K562 (cell line): Measurements from ENCODE around the gene TRIM31. TPM values are rescaled to one million over a fixed set of nuclear protein-coding genes. Genes with fewer than 3 reads are reported as not detected.

ENCODE experiments used
- ATAC-seq: fragments of 200-7000 bp; cut with Tn5 transposase; 3 replicates; pipeline ENCODE4 v1.9.1; 2020; ENCODE audit warnings: moderate library complexity
- BruUV-seq: library from RNA; stranded (reverse); fragments of 400-500 nt; replicated peaks from 2 replicates; lab custom pipeline; 2021; lab: Mats Ljungman, UMichigan
- CTCF ChIA-PET: fragments of 300-600 bp; formaldehyde crosslinking; extraction: SDS; loops from one replicate; lab custom pipeline; 2021; ENCODE audit warnings: low intra/inter-chr PET ratio; lab: Yijun Ruan, JAX
- POLR2A ChIA-PET: fragments of 300-600, 350-650 bp; sonication (Branson Sonifier 250); formaldehyde crosslinking; extraction: SDS; loops from one replicate; lab custom pipeline; 2021; ENCODE audit warnings: antibody characterized with exemption, inconsistent platforms; lab: Yijun Ruan, JAX
- DNase-seq, 4 experiments: peaks; one replicate each; pipeline versions ENCODE4 v3.0.0 to v3.0.0-alpha.2; 2011 to 2018; ENCODE audit warnings: low spot score in 3 of 4, mixed read lengths in 3 of 4; ENCODE audit errors: extremely low read depth in 1 of 4
- FAIRE-seq: peaks from 2 replicates; lab custom pipeline; 2011; peaks lifted over from hg19 to GRCh38; lab: Jason Lieb, UNC
- H2AFZ ChIP-seq: 2 replicates; pipeline ENCODE4 v1.6.0; 2011; ENCODE audit warnings: low read depth, low read length, control low read depth, inconsistent platforms
- H3K27ac ChIP-seq: fragments of 200-600 bp; 3 replicates; pipeline ENCODE4 v1.8.0; 2011; ENCODE audit warnings: low read depth, mild to moderate bottlenecking, control low read depth, inconsistent platforms, low read length, moderate library complexity, mixed read lengths; ENCODE audit errors: extremely low read depth
- H3K27me3 ChIP-seq, 2 experiments: fragments of 300-600 bp in 1 of 2; 2 replicates in 1 of 2; 3 replicates in 1 of 2; pipeline versions ENCODE4 v1.6.0 to v1.8.0; 2011; ENCODE audit warnings: inconsistent platforms in 2 of 2, low read length in 2 of 2, mild to moderate bottlenecking in 1 of 2, mixed read lengths in 1 of 2, moderate library complexity in 1 of 2; ENCODE audit not compliant: control insufficient read depth in 2 of 2, insufficient read depth in 2 of 2
- H3K36me3 ChIP-seq: fragments of 300-600 bp; 3 replicates; pipeline ENCODE4 v1.8.0; 2011; ENCODE audit warnings: mild to moderate bottlenecking, low read length, inconsistent platforms; ENCODE audit not compliant: control insufficient read depth, insufficient read depth
- H3K4me1 ChIP-seq, 2 experiments: fragments of 200-600 bp in 1 of 2; replicated peaks in 1 of 2; 2 replicates in 1 of 2; 3 replicates in 1 of 2; pipeline versions ENCODE4 v1.5.1 to v1.8.0; 2011; ENCODE audit warnings: inconsistent platforms in 2 of 2, low read length in 2 of 2, mild to moderate bottlenecking in 1 of 2, mixed read lengths in 1 of 2, moderate library complexity in 1 of 2; ENCODE audit not compliant: control insufficient read depth in 2 of 2, insufficient read depth in 2 of 2
- H3K4me2 ChIP-seq: 2 replicates; pipeline ENCODE4 v1.6.1; 2011; ENCODE audit warnings: low read length, control low read depth, inconsistent platforms, mixed read lengths; ENCODE audit not compliant: insufficient read depth
- H3K4me3 ChIP-seq: fragments of 200-600 bp; sonication (generic), shearing (Covaris generic); 2 replicates; pipeline ENCODE4 v1.5.1; 2016; ENCODE audit warnings: control low read depth, inconsistent platforms
- H3K79me2 ChIP-seq: fragments of 200-600 bp; 3 replicates; pipeline ENCODE4 v1.8.0; 2011; ENCODE audit warnings: low read length, inconsistent platforms; ENCODE audit not compliant: control insufficient read depth, insufficient read depth
- H3K9ac ChIP-seq, 2 experiments: 2 replicates each; pipeline versions ENCODE4 v1.6.0 to v1.6.1; 2011; ENCODE audit warnings: low read depth in 2 of 2, low read length in 2 of 2, control low read depth in 1 of 2, inconsistent platforms in 1 of 2, mild to moderate bottlenecking in 1 of 2, mixed read lengths in 1 of 2; ENCODE audit not compliant: insufficient read depth in 1 of 2
- H3K9me1 ChIP-seq: one replicate; pipeline ENCODE4 v1.6.0; 2011; ENCODE audit warnings: inconsistent platforms, mild to moderate bottlenecking, low read length, moderate library complexity; ENCODE audit not compliant: control insufficient read depth, insufficient read depth
- H3K9me3 ChIP-seq: replicated peaks from 2 replicates; pipeline ENCODE4 v1.5.1; 2011; ENCODE audit warnings: low read depth, low read length, inconsistent platforms; ENCODE audit not compliant: control insufficient read depth, insufficient read depth
- H4K20me1 ChIP-seq: replicated peaks from 2 replicates; pipeline ENCODE4 v1.6.1; 2011; ENCODE audit warnings: low read length, inconsistent platforms, mixed read lengths; ENCODE audit not compliant: control insufficient read depth, insufficient read depth
- DDX20 ChIP-seq: fragments of 450-650 bp; IDR thresholded peaks from 2 replicates; pipeline ENCODE4 v1.6.1; 2016; ENCODE audit warnings: missing genetic modification characterization, low read depth, mild to moderate bottlenecking, missing compliant biosample characterization, moderate library complexity
- ELF1 ChIP-seq: fragments of 200-800 bp; sonication (Bioruptor generic); IDR thresholded peaks from 2 replicates; pipeline ENCODE4 v1.6.1; 2016; ENCODE audit warnings: missing genetic modification characterization, missing compliant biosample characterization
- HDAC2 ChIP-seq: fragments of 450-650 bp; IDR thresholded peaks from 2 replicates; pipeline ENCODE4 v1.6.1; 2016; ENCODE audit warnings: mild to moderate bottlenecking
- HNRNPLL ChIP-seq: fragments of 200-400 bp; formaldehyde crosslinking; IDR thresholded peaks from 2 replicates; pipeline ENCODE4 v1.6.1; 2017; ENCODE audit warnings: low read length, low read depth, mild to moderate bottlenecking; ENCODE audit not compliant: poor library complexity, severe bottlenecking
- NR2F6 ChIP-seq: fragments of 450-650 bp; formaldehyde crosslinking; IDR thresholded peaks from 2 replicates; pipeline ENCODE4 v1.4.0; 2020; ENCODE audit warnings: mild to moderate bottlenecking
- PHB2 ChIP-seq: fragments of 450-650 bp; IDR thresholded peaks from 2 replicates; pipeline ENCODE4 v1.6.1; 2017; ENCODE audit warnings: low read depth
- SRSF1 ChIP-seq: fragments of 200-400 bp; formaldehyde crosslinking; IDR thresholded peaks from 2 replicates; pipeline ENCODE4 v1.6.1; 2017; ENCODE audit warnings: mild to moderate bottlenecking, low read depth, low read length, moderate library complexity
- TCF7 ChIP-seq: sonication (generic); IDR thresholded peaks from 2 replicates; pipeline ENCODE4 v1.6.1; 2016; ENCODE audit warnings: antibody characterized with exemption, borderline replicate concordance
- TEAD1 ChIP-seq, 2 experiments: fragments of 450-650 bp in 1 of 2; sonication (generic) in 1 of 2; formaldehyde crosslinking; IDR thresholded peaks; 2 replicates each; pipeline versions ENCODE4 v1.4.0 to v1.8.0; 2020 to 2022; ENCODE audit warnings: mild to moderate bottlenecking in 2 of 2, missing genetic modification reagents in 1 of 2
- ZBTB8A ChIP-seq: fragments of 450-650 bp; IDR thresholded peaks from 2 replicates; pipeline ENCODE4 v1.6.1; 2018; ENCODE audit warnings: mild to moderate bottlenecking, moderate library complexity; ENCODE audit not compliant: partially characterized antibody
- ZC3H8 ChIP-seq: fragments of 450-650 bp; IDR thresholded peaks from 2 replicates; pipeline ENCODE4 v1.6.1; 2017
- ZNF3 ChIP-seq: fragments of 250-450 bp; sonication (Bioruptor Pico); IDR thresholded peaks from 2 replicates; pipeline ENCODE4 v1.5.0; 2021; ENCODE audit warnings: mild to moderate bottlenecking, moderate library complexity
- ZNF444 ChIP-seq: fragments of 250-450 bp; sonication (Bioruptor Pico); IDR thresholded peaks from 2 replicates; pipeline ENCODE4 v1.4.0; 2020; ENCODE audit warnings: mild to moderate bottlenecking, moderate library complexity
- ZNF57 ChIP-seq: fragments of 450-650 bp; formaldehyde crosslinking; IDR thresholded peaks from 2 replicates; pipeline ENCODE4 v1.4.0; 2020; ENCODE audit warnings: mild to moderate bottlenecking, moderate library complexity
- ZNF668 ChIP-seq: fragments of 250-450 bp; sonication (Bioruptor Pico); IDR thresholded peaks from 2 replicates; pipeline ENCODE4 v1.8.0; 2022; ENCODE audit warnings: mild to moderate bottlenecking, inconsistent platforms
- ZNF717 ChIP-seq: fragments of 250-450 bp; sonication (Bioruptor Pico); IDR thresholded peaks from 2 replicates; pipeline ENCODE4 v1.5.0; 2021
- WGBS: fragments of 100-300 bp; shearing (Covaris generic); methylation state at CpG from one replicate; pipeline ENCODE4 v1.1.6; 2016; ENCODE audit warnings: low coverage, mixed read lengths; ENCODE audit not compliant: insufficient coverage; ENCODE audit errors: missing lambda C conversion rate; 5-methylcytosine and 5-hydroxymethylcytosine counted together
- in situ Hi-C: fragments of 300-500 bp; cut with MboI; formaldehyde crosslinking; loops from 4 replicates; pipeline ENCODE4 v1.15.0; 2018; ENCODE audit warnings: inconsistent platforms, mixed read lengths
- intact Hi-C: fragments of 100-400 bp; cut with micrococcal nuclease; formaldehyde crosslinking; loops from 2 replicates; pipeline ENCODE4 v1.14.2; 2022
- polyA plus RNA-seq, 8 experiments: library from polyadenylated mRNA; depleted of rRNA in 4 of 8; stranded (reverse) in 5 of 8; unstranded in 3 of 8; fragments of >200 nt; fragmentation: Nextera tagmentation in 2 of 8; fragmentation: Illumina TruSeq in 1 of 8; extraction: Ambion mirVana in 2 of 8; extraction: Trizol in 1 of 8; gene quantifications; 2 replicates each; pipeline versions ENCODE4 v1.2.1 to v1.2.3, GENCODE V29; 2011 to 2014; ENCODE audit warnings: inconsistent platforms in 1 of 8, missing spikeins in 1 of 8
- total RNA-seq, 7 experiments: library from RNA; depleted of rRNA in 6 of 7; stranded (reverse); fragments of >200 nt in 6 of 7; fragmentation: Illumina TruSeq in 2 of 7; extraction: Trizol in 2 of 7; gene quantifications; 2 replicates each; pipeline versions ENCODE4 v1.2.1 to v1.2.3, GENCODE V29; 2011 to 2021; ENCODE audit warnings: low replicate concordance in 1 of 7
- TF ChIP-seq, protein P1 (sequence below): IDR thresholded peaks from 2 replicates; pipeline ENCODE4 v1.6.1; 2011; ENCODE audit not compliant: insufficient read length; ENCODE audit errors: extremely low read depth
- TF ChIP-seq, protein P2 (sequence below): fragments of 250-450 bp; sonication (Bioruptor Pico); IDR thresholded peaks from 2 replicates; pipeline ENCODE4 v1.8.0; 2021; ENCODE audit warnings: moderate library complexity, mild to moderate bottlenecking, inconsistent platforms
- TF ChIP-seq, protein P3 (sequence below): sonication (generic); formaldehyde crosslinking; IDR thresholded peaks from 2 replicates; pipeline ENCODE4 v1.4.0; 2020; ENCODE audit warnings: mild to moderate bottlenecking, missing genetic modification reagents

The TRIM31 gene
- total and polyA plus RNA-seq, 9 of the 15 experiments (the other 6 are each of a cell fraction or from before 2014, with no cell fraction given), result not detected

DNA sequence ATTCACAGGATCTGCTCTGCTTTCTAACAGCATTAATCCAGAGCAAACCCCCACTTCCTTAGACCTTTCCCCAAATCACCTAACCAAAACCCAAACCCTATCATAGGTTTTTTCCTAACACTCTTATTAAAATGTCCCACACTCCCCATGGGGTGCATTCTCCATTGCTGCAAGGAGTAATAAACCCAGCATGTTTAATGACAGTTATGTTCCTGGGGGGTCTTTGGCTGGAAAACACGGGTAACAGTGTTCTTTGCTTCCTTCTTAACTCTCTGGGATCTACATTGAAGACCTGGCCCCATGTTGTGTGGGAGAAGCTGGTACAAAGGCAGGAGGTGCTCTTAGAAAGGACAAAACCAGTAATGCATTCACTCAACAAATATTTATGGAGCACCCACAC, 16.1 kb downstream of the TRIM31 start:
- Histone ChIP-seq H3K4me2 (no peak overlapping the region), H3K9ac (no peak overlapping the region), H3K27me3 (peaks cover 20 to 24% of the 10 kb centered on the region in 2 experiments), H3K4me1 (peaks cover 29 to 31% of the 10 kb centered on the region in 2 experiments), H3K36me3 (no peaks in the 10 kb centered on the region), H3K79me2 (no peaks in the 10 kb centered on the region), H3K27ac (no peak overlapping the region), H3K9me1 (no peaks in the 10 kb centered on the region), H3K9me3 (no peaks in the 10 kb centered on the region), H2AFZ (no peak overlapping the region), H3K4me3 (no peak overlapping the region), H4K20me1 (no peaks in the 10 kb centered on the region)
- BruUV-seq, result no TSS peak
- WGBS, result 0% methylated on average over 1 of the region's 1 CpG
- intact Hi-C loops (no loop called here), in situ Hi-C loops (no loop called here)
- ChIA-PET POLR2A (interaction anchor here (0.6 to 1.0 kb wide), 2 partner anchors 9 to 36 kb away, joined by 3 to 4 read pairs; partner anchors contain the start of gene POLR1H), CTCF (no interaction called here)
- DNase-seq (no peak), FAIRE-seq (no peak), ATAC-seq (no peak)
- TF ChIP-seq, protein P1, sequence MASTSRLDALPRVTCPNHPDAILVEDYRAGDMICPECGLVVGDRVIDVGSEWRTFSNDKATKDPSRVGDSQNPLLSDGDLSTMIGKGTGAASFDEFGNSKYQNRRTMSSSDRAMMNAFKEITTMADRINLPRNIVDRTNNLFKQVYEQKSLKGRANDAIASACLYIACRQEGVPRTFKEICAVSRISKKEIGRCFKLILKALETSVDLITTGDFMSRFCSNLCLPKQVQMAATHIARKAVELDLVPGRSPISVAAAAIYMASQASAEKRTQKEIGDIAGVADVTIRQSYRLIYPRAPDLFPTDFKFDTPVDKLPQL, result no peak
- TF ChIP-seq ZC3H8, result no peak
- TF ChIP-seq ZNF444 (CRISPR knock-in tag), result no peak
- TF ChIP-seq ELF1 (tag), result no peak
- TF ChIP-seq ZNF668 (CRISPR knock-in tag), result no peak
- no peak for TF ChIP-seq ZNF3
- TF ChIP-seq PHB2, result no peak
- TF ChIP-seq, protein P2, sequence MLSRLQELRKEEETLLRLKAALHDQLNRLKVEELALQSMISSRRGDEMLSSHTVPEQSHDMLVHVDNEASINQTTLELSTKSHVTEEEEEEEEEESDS (CRISPR knock-in tag), result no peak
- TF ChIP-seq NR2F6 (CRISPR knock-in tag), result no peak
- no peak for TF ChIP-seq TCF7
- no peak for TF ChIP-seq HNRNPLL
- no peak for TF ChIP-seq DDX20 (tag)
- TF ChIP-seq TEAD1 (CRISPR knock-in tag; IDR thresholded peaks at IDR 0.05), result no peak
- no peak for TF ChIP-seq ZBTB8A
- TF ChIP-seq, protein P3, sequence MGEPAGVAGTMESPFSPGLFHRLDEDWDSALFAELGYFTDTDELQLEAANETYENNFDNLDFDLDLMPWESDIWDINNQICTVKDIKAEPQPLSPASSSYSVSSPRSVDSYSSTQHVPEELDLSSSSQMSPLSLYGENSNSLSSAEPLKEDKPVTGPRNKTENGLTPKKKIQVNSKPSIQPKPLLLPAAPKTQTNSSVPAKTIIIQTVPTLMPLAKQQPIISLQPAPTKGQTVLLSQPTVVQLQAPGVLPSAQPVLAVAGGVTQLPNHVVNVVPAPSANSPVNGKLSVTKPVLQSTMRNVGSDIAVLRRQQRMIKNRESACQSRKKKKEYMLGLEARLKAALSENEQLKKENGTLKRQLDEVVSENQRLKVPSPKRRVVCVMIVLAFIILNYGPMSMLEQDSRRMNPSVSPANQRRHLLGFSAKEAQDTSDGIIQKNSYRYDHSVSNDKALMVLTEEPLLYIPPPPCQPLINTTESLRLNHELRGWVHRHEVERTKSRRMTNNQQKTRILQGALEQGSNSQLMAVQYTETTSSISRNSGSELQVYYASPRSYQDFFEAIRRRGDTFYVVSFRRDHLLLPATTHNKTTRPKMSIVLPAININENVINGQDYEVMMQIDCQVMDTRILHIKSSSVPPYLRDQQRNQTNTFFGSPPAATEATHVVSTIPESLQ (CRISPR knock-in tag), result no peak
- TF ChIP-seq ZNF57, result no peak
- TF ChIP-seq SRSF1, result no peak
- TF ChIP-seq ZNF717 (CRISPR knock-in tag), result no peak
- no peak for TF ChIP-seq HDAC2
